ENCODE results near the gene KCNJ2.

The KCNJ2 gene

GRCh38 chr17:70205401-70205800, 36.1 kb downstream of the KCNJ2 start:
- no peak for DNase-seq (ENCODE audit: low read depth)

DNA sequence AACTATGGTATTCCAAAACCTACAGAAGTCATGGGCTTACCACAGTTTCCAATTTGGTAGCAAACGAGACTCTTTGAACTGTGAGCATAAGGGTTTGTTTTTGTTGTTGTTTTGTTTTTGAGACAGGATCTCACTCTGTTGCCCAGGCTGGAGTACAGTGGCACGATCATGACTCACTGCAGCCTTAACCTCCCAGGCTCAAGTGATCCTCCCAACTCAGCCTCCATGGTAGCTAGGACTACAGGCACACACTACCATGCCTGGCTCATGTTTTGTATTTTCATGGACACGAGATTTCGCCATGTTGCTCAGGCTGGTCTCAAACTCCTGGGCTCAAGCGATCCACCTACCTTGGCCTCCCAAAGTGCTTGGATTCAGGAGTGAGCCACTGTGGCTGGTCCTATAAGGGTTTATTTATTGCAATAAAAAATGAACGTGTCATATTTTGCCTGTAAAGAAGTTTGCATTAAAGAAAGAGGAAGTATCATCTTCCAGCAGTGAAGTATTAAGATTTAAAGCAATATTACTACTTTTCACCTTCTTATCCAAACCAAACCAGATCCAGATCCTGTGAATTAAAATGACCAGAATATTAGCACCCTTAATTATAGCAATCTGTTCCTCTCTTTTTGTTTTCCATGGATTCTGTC, 37.2 kb downstream of the KCNJ2 start:
- DNase-seq (ENCODE audit: low read depth), result no peak

DNA sequence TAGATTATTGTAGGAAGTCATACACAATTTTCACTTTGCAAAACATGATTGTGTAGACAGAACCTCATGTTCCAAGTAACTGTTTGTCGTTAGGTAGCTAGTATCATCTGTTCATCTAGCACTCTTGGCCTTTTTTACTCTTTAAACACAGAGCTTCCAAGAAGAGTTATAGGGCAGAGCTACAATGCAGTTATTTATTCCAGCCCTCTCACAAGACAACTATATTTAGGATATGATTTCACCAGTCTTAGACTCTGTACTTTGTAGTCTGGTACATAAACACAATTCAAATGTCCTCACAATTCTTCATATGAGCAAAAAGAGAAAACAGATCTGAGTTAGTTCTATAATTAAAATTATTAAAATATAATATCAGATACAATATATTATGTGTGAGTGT, 37.9 kb downstream of the KCNJ2 start:
- no peak for DNase-seq (ENCODE audit: low read depth)

GRCh38 chr17:70208080-70208794, 38.9 kb downstream of the KCNJ2 start:
- DNase-seq (ENCODE audit: low read depth), result no peak

GRCh38 chr17:70208825-70209555, 39.7 kb downstream of the KCNJ2 start:
- no peak for DNase-seq (ENCODE audit: low read depth)

DNA sequence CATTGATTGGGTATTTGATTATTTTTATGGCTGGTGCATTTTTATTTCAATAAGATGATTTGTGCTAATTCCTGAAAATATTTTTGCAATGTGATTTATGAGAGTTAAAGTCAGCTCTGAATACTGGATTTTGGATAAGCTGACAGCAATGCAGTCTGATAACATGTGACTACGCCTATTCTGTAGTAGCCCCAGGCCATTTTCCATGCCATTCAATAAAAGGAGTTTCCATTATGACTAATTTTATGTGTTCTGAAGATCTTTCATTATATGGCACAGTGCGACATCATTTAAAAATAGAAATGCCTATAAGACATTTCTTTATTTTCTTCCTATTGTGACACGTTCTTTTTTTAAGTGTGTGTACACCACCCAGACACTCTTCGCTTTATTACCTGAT, 46.3 kb downstream of the KCNJ2 start:
- DNase-seq (ENCODE audit: low read depth), result no peak

DNA sequence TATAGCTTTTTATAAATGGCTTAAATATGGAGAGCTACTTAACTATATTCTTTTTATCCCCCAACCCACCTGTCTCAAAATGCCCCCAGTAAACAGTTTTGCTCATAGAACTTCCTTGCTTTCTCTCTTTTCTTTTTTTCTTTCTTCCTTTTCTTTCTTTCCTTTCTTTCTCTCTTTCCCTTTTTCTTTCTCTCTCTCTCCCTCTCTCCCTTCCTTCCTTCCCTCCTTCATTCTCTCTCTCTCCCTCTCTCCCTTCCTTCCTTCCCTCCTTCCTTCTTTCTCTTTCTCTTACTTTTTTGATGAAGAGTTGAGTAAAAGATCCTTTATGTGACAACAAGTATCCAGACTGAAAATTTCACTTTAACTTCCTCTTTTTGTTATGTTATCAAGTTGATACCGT, 48.2 kb downstream of the KCNJ2 start:
- no peak for DNase-seq (ENCODE audit: low read depth)

DNA sequence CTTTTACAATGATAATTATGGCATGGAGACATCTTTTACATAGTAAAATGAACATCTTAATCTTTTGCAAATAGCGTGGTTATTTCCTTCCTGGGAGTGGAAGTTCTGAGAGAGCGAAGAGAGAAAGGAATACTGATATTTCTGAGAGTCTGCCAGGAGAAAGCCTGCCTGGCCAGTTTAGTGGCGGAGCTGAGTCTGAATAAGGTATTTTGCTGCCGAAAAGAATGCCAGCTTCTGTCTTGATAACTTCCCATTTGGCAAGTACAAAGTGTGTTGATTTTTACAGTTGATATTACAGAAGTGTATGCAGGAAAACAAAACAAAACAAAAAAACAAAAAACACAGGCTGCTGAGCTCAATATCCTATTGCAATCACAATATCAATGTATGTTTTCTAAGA, 55.9 kb downstream of the KCNJ2 start:
- DNase-seq (ENCODE audit: low read depth), result no peak

All from stimulated activated CD8-positive, alpha-beta memory T cell treated with anti-CD3 and anti-CD28 coated beads, Interleukin-7, amount 100 ng/mL, for 24 hours (primary cell).